GM19397 (cell line): Measurements from ENCODE around the gene UGP2.
"Not testable (repeated sequence)": the region's sequence is repeated elsewhere in the genome, so short reads cannot be mapped to it uniquely, and the experiment has no call there.

Source experiments
- ATAC-seq: cut with Tn5 transposase; IDR thresholded peaks from one replicate; pipeline ENCODE4 v1.9.1; 2021; ENCODE audit warnings: mild to moderate bottlenecking, moderate library complexity; ENCODE audit not compliant: unreplicated experiment

UGP2 gene

GRCh38 chr2:63841254-63842022, at the start of gene UGP2:
UGP2 (plus strand) TSS chr2:63841896; CDS start chr2:63842186, 290 bp downstream.
- ATAC-seq: peak; percentile 59

- no peak for ATAC-seq
Observed at GRCh38 chr2:63792530-63792929, 49.2 kb upstream of the UGP2 start.

- ATAC-seq: no peak
Observed at GRCh38 chr2:63796366-63796765, 45.3 kb upstream of the UGP2 start.

GRCh38 chr2:63796796-63797195, 44.9 kb upstream of the UGP2 start:
- ATAC-seq: no peak

- no peak for ATAC-seq
Observed at GRCh38 chr2:63801455-63801854, 40.2 kb upstream of the UGP2 start.

GRCh38 chr2:63805412-63805811, 36.3 kb upstream of the UGP2 start:
- no peak for ATAC-seq

- ATAC-seq: not testable (repeated sequence)
Observed at GRCh38 chr2:63808036-63808435, 33.7 kb upstream of the UGP2 start.

GRCh38 chr2:63808911-63809310, 32.8 kb upstream of the UGP2 start:
- ATAC-seq: not testable (repeated sequence)

DNA sequence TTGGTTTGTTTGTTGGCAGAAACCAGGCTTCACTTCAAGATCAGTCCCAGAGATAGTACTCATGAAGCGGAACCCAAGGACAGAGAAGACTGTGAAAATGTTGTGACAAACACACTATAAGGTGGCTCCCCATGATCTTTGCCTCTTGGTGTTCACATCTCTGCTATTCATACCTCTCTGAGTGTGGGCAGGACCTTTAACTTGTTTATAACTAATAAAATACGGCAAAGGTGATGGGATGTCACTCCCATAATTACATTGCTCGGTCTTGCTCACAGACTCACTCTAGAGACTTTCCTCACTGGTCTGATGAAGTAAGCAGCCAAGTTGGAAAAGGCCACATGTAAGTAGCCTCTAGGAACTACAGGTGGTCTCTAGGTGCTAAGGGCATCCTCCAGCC, 30.6 kb upstream of the UGP2 start:
- no peak for ATAC-seq

GRCh38 chr2:63811870-63812269, 29.8 kb upstream of the UGP2 start:
- not testable (repeated sequence) for ATAC-seq

- ATAC-seq: no peak
Observed at GRCh38 chr2:63814114-63814513, 27.6 kb upstream of the UGP2 start.

- no peak for ATAC-seq
Observed at GRCh38 chr2:63817382-63817781, 24.3 kb upstream of the UGP2 start.

GRCh38 chr2:63818271-63818670, 23.4 kb upstream of the UGP2 start:
- no peak for ATAC-seq

DNA sequence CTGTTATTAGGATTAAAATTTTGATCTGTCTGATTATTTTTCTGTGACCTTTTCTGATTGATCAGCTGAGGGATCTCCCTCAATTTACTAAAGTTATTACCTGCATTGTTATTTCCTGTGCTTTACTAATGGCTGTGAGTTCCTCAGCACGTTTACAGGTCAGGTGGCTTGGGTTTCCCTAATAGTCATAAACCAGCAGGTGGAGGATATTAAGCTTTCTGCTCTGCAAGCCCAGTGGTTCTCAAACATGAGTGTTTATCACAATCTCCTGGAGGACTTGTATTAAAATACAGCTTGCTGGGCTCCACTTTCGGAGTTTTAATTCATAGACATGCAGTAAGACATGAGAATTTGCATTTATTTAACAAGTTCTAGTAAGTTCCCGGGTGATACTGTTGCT, 22.4 kb upstream of the UGP2 start:
- no peak for ATAC-seq

GRCh38 chr2:63819765-63820717, 21.7 kb upstream of the UGP2 start:
- no peak for ATAC-seq

DNA sequence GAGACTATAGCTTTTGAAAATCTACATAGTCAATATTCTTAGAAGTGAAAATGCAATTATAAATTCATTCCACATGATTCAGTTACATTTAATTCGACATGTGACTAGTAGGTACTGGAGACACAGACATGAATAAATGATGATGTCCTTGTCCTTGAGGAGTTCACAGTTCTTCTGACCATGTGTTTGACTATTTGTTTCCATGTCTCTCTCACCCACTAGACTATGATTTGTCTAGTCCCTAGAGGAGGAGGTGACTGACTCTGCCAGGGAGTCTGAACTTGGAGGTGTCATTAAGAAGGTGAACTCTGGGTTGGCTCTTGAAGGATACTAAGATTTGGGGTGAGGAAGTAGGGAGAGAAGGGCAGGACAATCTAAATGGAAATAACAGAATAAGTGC, 20.7 kb upstream of the UGP2 start:
- no peak for ATAC-seq

GRCh38 chr2:63821396-63821795, 20.3 kb upstream of the UGP2 start:
- ATAC-seq: no peak

DNA sequence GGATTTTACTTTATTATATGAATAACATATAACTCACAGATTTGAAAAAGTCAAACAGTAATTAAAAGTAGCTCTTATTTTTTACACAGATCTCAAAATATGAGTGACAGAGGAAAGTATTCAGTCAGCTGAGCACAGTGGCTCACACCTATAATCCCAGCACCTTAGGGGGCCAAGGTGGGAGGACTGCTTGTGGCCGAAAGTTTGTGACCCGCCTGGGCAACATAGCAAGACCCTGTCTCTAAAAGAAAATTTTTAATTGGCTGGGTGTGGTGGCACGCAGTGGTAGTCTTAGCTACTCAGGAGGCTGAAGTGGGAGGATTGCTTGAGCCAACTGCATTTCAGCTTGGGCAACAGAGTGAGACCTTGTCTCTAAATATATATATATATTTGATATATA, 19.2 kb upstream of the UGP2 start:
- no peak for ATAC-seq

DNA sequence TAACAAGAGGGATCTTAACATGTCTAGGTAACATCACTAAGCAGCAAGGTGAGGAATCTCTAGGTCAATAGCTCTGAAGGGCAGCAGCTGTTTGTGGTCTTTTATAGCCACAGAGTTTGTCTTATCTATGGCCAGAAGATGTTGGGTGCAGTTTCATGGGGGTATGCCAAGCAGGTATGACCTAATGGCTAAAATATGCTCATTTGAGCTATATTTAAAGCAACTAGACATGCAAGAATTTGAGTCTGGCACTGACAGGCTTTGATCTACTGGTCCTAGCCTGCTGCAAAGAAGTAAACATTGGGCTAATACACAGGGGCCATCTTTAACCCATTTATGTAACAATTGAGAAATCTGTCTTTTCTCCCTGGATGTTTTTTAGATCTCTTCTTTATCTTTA, 13.9 kb upstream of the UGP2 start:
- ATAC-seq: no peak

GRCh38 chr2:63831176-63831575, 10.5 kb upstream of the UGP2 start:
- no peak for ATAC-seq

- no peak for ATAC-seq
Observed at GRCh38 chr2:63834401-63834800, 7.3 kb upstream of the UGP2 start.

GRCh38 chr2:63837036-63837594, 4.6 kb upstream of the UGP2 start:
- no peak for ATAC-seq
